Duodenal mucosa (tissue), 2 donors: ENCODE measurements around the gene DGKZ.
"Not testable (repeated sequence)": the region's sequence is repeated elsewhere in the genome, so short reads cannot be mapped to it uniquely, and the experiment has no call there.

Source experiments
- H3K27ac ChIP-seq: one replicate; pipeline ENCODE4 v1.7.0; 2013; ENCODE audit warnings: low read depth, low read length
- H3K27me3 ChIP-seq, 2 donors: one replicate each; pipeline ENCODE4 v1.7.0; 2013; ENCODE audit warnings: low read length in 2 of 2, control low read depth in 1 of 2; ENCODE audit not compliant: insufficient read depth in 2 of 2, control insufficient read depth in 1 of 2
- H3K36me3 ChIP-seq, 2 donors: one replicate each; pipeline ENCODE4 v1.7.0; 2013; ENCODE audit warnings: low read length in 2 of 2, control low read depth in 1 of 2; ENCODE audit not compliant: insufficient read depth in 2 of 2, control insufficient read depth in 1 of 2
- H3K4me1 ChIP-seq, 2 donors: one replicate each; pipeline ENCODE4 v1.7.0; 2013; ENCODE audit warnings: low read length in 2 of 2, control low read depth in 1 of 2; ENCODE audit not compliant: insufficient read depth in 2 of 2, control insufficient read depth in 1 of 2
- H3K4me3 ChIP-seq, 2 donors: one replicate each; pipeline ENCODE4 v1.7.0; 2013; ENCODE audit warnings: low read length in 2 of 2, low read depth in 1 of 2
- H3K9ac ChIP-seq, 2 donors: one replicate each; pipeline ENCODE4 v1.7.0; 2013; ENCODE audit warnings: low read length in 2 of 2, low read depth in 1 of 2
- H3K9me3 ChIP-seq, 2 donors: one replicate each; pipeline ENCODE4 v1.7.0; 2013; ENCODE audit warnings: low read length in 2 of 2, control low read depth in 1 of 2; ENCODE audit not compliant: control insufficient read depth in 1 of 2

DGKZ gene

DNA sequence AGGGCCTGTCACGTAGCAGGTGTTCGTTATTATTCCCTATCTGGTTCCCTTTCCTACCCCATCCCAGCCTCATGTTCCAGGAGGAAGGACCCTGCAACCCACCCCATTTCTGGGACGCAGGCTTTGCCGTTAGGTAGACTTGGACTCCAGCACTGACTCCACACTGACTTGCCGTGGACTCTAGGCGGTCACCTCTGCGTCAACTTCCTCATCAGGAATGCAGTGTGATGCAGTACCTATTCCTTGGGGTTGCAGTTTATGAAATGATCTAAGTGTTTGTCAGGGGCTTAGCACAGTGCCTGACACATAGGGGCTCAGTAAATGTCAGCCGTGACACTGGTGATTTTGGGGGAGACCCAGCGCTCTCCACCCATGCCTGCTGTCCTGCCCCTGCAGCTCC lies 16.8 kb downstream of the DGKZ start:
- H3K36me3 ChIP-seq: peaks cover 6 to 34% of the 10 kb centered on the region in 2 donors
- no peaks in the 10 kb centered on the region for H3K27me3 ChIP-seq
- no peak overlapping the region for H3K9ac ChIP-seq
- no peaks in the 10 kb centered on the region for H3K9me3 ChIP-seq
- no peak overlapping the region for H3K4me3 ChIP-seq
- no peak overlapping the region for H3K27ac ChIP-seq
- peaks cover 33 to 35% of the 10 kb centered on the region in 2 donors for H3K4me1 ChIP-seq

- Histone ChIP-seq H3K4me3 (no peak overlapping the region), H3K9me3 (no peaks in the 10 kb centered on the region), H3K9ac (no peak overlapping the region), H3K27ac (no peak overlapping the region), H3K4me1 (peaks cover 33 to 35% of the 10 kb centered on the region in 2 donors), H3K36me3 (peaks cover 12 to 40% of the 10 kb centered on the region in 2 donors), H3K27me3 (no peaks in the 10 kb centered on the region)
Measured at GRCh38 chr11:46364791-46365190, 17.5 kb downstream of the DGKZ start.

DNA sequence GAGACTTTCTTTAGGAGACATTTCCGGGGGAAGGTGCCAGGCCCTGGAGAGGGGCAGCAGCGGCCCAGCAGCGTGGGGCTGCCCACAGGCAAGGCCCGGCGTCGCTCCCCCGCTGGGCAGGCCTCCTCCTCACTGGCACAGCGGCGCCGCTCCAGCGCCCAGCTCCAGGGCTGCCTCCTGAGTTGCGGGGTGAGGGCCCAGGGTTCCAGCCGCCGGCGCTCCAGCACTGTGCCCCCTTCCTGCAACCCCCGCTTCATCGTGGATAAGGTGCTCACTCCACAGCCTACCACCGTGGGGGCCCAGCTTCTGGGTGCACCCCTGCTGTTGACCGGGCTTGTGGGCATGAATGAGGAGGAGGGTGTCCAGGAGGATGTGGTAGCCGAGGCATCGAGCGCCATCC lies 19.0 kb downstream of the DGKZ start:
- Histone ChIP-seq H3K36me3 (peaks cover 19 to 52% of the 10 kb centered on the region in 2 donors), H3K4me3 (no peak overlapping the region), H3K27me3 (no peaks in the 10 kb centered on the region), H3K27ac (no peak overlapping the region), H3K4me1 (peaks cover 26 to 28% of the 10 kb centered on the region in 2 donors), H3K9ac (no peak overlapping the region), H3K9me3 (no peaks in the 10 kb centered on the region)

GRCh38 chr11:46366661-46367161 lies 19.4 kb downstream of the DGKZ start:
- Histone ChIP-seq H3K9ac (no peak overlapping the region), H3K27ac (no peak overlapping the region), H3K9me3 (no peaks in the 10 kb centered on the region), H3K4me3 (no peak overlapping the region), H3K4me1 (peaks cover 21 to 24% of the 10 kb centered on the region in 2 donors), H3K36me3 (peaks cover 22 to 56% of the 10 kb centered on the region in 2 donors), H3K27me3 (no peaks in the 10 kb centered on the region)

GRCh38 chr11:46367244-46367915 lies 20.1 kb downstream of the DGKZ start:
- H3K27me3 ChIP-seq: no peaks in the 10 kb centered on the region
- no peaks in the 10 kb centered on the region for H3K9me3 ChIP-seq
- no peak overlapping the region for H3K27ac ChIP-seq
- no peak overlapping the region for H3K4me3 ChIP-seq
- peaks cover 14 to 18% of the 10 kb centered on the region in 2 donors for H3K4me1 ChIP-seq
- H3K36me3 ChIP-seq: peaks cover 25 to 59% of the 10 kb centered on the region in 2 donors
- H3K9ac ChIP-seq: no peak overlapping the region

DNA sequence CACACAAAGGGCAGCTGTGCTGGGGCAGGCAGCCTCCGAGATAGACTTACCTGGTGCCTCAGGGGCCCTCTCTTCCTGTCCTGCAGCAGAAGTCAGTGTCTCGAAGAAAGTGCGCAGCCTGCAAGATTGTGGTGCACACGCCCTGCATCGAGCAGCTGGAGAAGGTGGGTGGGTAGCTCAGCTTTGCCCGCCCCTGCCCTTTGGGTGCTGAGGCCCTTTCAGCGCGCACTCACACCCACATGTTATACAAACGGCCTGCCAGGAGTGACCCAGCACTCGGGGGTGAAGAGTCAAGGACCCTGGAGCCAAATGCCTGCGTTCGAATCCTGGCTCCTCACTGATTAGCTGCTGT lies 20.6 kb downstream of the DGKZ start:
- Histone ChIP-seq H3K9ac (no peak overlapping the region), H3K36me3 (peaks cover 25 to 57% of the 10 kb centered on the region in 2 donors), H3K27me3 (no peaks in the 10 kb centered on the region), H3K9me3 (no peaks in the 10 kb centered on the region), H3K4me1 (peaks cover 11 to 13% of the 10 kb centered on the region in 2 donors), H3K27ac (no peak overlapping the region), H3K4me3 (no peak overlapping the region)

DNA sequence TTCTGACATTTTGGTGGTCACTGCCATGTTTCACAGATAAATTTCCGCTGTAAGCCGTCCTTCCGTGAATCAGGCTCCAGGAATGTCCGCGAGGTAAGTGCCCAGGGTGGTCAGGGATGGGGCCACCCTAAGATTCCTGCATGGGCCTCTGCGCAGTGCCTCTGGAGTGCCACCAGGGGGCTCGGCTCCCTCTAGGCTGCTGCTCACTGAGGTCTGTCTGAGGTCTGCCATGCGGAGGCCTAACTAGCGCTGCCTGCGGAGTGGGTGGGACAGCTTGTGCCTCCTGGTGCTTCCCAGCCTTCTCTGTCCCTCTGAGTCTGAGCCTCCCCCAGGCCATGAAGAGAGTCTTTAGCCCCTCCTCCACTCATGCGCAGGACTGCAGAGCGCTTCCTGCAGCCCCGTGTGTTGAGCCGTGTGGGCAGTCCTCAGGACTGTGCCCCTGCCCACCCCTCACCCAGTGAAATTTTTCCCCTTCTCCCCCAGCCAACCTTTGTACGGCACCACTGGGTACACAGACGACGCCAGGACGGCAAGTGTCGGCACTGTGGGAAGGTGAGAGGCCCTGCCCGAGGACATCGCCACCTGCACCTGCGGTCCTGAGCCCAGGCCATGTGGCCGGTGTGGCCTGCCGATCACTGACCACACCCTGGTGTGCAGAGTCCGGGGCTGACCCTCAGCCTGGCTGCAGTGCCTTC lies 22.3 kb downstream of the DGKZ start:
- no peaks in the 10 kb centered on the region for H3K27me3 ChIP-seq
- H3K9ac ChIP-seq: no peak overlapping the region
- no peak overlapping the region for H3K27ac ChIP-seq
- H3K4me1 ChIP-seq: peaks cover 4% of the 10 kb centered on the region in 2 donors
- peaks cover 25 to 55% of the 10 kb centered on the region in 2 donors for H3K36me3 ChIP-seq
- H3K9me3 ChIP-seq: no peaks in the 10 kb centered on the region
- H3K4me3 ChIP-seq: no peak overlapping the region

DNA sequence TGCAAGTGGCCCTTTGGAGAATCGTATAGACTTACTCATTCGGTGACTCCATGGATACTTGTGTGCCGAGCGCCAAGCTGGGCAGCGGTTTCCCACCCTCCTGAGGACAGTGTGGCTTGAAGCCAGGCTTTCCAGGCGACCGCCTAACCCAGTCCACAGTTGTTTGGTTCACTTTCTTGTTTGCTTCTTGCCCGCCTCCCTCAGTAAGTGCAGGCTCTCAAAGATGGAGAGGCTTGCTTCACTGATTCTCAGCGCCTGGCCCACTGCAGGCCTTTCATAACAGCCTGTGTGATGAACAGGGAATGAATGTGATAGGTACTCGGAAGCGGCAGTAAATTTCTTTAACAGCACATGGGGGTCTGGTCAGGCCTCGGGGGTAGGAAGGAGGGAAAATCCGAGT lies 23.0 kb downstream of the DGKZ start:
- Histone ChIP-seq H3K4me1 (no peaks in the 10 kb centered on the region), H3K36me3 (peaks cover 25 to 57% of the 10 kb centered on the region in 2 donors), H3K27ac (no peak overlapping the region), H3K9ac (no peak overlapping the region), H3K27me3 (no peaks in the 10 kb centered on the region), H3K4me3 (no peak overlapping the region), H3K9me3 (no peaks in the 10 kb centered on the region)

GRCh38 chr11:46371262-46371661 lies 24.0 kb downstream of the DGKZ start:
- not testable (repeated sequence) for H3K4me1 ChIP-seq, H3K9ac ChIP-seq, H3K27ac ChIP-seq, H3K4me3 ChIP-seq, H3K9me3 ChIP-seq, H3K27me3 ChIP-seq
- peaks cover 25 to 67% of the 10 kb centered on the region in 2 donors for H3K36me3 ChIP-seq

DNA sequence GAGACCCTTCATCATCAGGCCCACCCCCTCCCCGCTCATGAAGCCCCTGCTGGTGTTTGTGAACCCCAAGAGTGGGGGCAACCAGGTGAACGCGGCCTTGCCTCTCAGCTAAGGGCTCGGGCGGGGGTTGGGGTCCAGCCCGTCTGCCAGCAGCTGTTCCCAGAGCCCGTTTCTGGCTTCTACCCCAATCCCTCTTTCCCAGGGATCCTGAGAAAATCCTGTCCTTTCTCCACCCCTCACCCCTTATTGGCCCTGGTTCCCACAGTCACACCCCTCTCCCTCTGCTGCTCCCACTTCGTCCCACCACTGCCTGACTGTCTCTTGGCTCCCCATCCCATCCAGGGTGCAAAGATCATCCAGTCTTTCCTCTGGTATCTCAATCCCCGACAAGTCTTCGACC lies 24.8 kb downstream of the DGKZ start:
- H3K9me3 ChIP-seq: no peaks in the 10 kb centered on the region
- H3K4me1 ChIP-seq: no peaks in the 10 kb centered on the region
- H3K4me3 ChIP-seq: no peak overlapping the region
- H3K9ac ChIP-seq: no peak overlapping the region
- H3K27ac ChIP-seq: no peak overlapping the region
- peaks cover 29 to 74% of the 10 kb centered on the region in 2 donors for H3K36me3 ChIP-seq
- no peaks in the 10 kb centered on the region for H3K27me3 ChIP-seq
